HepG2 (cell line): Measurements from ENCODE around the gene PIGBOS1. TPM values are rescaled to one million over a fixed set of nuclear protein-coding genes. Genes with fewer than 3 reads are reported as not detected.
A peak's percentile ranks its signal among the peaks of the same experiment; 100 is the strongest.

Experiments used
- HDAC2 ChIP-seq: sonication (generic); formaldehyde crosslinking; IDR thresholded peaks from 2 replicates; pipeline ENCODE4 v1.4.0; 2020; ENCODE audit warnings: missing genetic modification reagents
- HNF1B ChIP-seq: sonication (generic); formaldehyde crosslinking; IDR thresholded peaks from 2 replicates; pipeline ENCODE4 v1.5.1; 2020; ENCODE audit warnings: mild to moderate bottlenecking, moderate library complexity, missing genetic modification reagents
- KDM2A ChIP-seq: sonication (generic); formaldehyde crosslinking; IDR thresholded peaks from 2 replicates; pipeline ENCODE4 v1.4.0; 2020; ENCODE audit warnings: low read depth, missing genetic modification reagents, borderline replicate concordance
- MATR3 ChIP-seq: sonication (generic); formaldehyde crosslinking; IDR thresholded peaks from 2 replicates; pipeline ENCODE4 v1.4.0; 2020; ENCODE audit warnings: missing genetic modification reagents
- SALL2 ChIP-seq: sonication (generic); formaldehyde crosslinking; IDR thresholded peaks from 2 replicates; pipeline ENCODE4 v1.8.1; 2023; ENCODE audit warnings: mild to moderate bottlenecking, missing genetic modification reagents, inconsistent platforms
- TAF1 ChIP-seq: sonication (generic); formaldehyde crosslinking; IDR thresholded peaks from 2 replicates; pipeline ENCODE4 v1.4.0; 2020; ENCODE audit warnings: missing genetic modification reagents
- TEAD3 ChIP-seq: optimal IDR thresholded peaks from 2 replicates; pipeline ENCODE3; 2016; ENCODE audit warnings: borderline replicate concordance
- ZFY ChIP-seq: sonication (generic); formaldehyde crosslinking; IDR thresholded peaks from 2 replicates; pipeline ENCODE4 v1.4.0; 2020; ENCODE audit warnings: missing genetic modification reagents
- ZNF17 ChIP-seq: sonication (generic); formaldehyde crosslinking; IDR thresholded peaks from 2 replicates; pipeline ENCODE4 v1.5.0; 2020; ENCODE audit warnings: mild to moderate bottlenecking, missing genetic modification reagents
- ZNF501 ChIP-seq: sonication (generic); formaldehyde crosslinking; IDR thresholded peaks from 2 replicates; pipeline ENCODE4 v1.5.1; 2020; ENCODE audit warnings: mild to moderate bottlenecking, moderate library complexity, missing genetic modification reagents
- ZNF646 ChIP-seq: sonication (generic); formaldehyde crosslinking; IDR thresholded peaks from 2 replicates; pipeline ENCODE4 v1.9.0; 2021; ENCODE audit warnings: mild to moderate bottlenecking, missing genetic modification reagents
- ZNF749 ChIP-seq: sonication (generic); formaldehyde crosslinking; IDR thresholded peaks from 2 replicates; pipeline ENCODE4 v1.8.0; 2022; ENCODE audit warnings: mild to moderate bottlenecking, missing genetic modification reagents, moderate library complexity, borderline replicate concordance
- polyA plus RNA-seq, 8 experiments: library from polyadenylated mRNA; depleted of rRNA in 3 of 8; stranded (reverse) in 7 of 8; unstranded in 1 of 8; fragments of >200 nt; fragmentation: Illumina TruSeq in 4 of 8; extraction: Trizol in 4 of 8; gene quantifications; 2 replicates each; pipeline versions ENCODE4 v1.2.1 to v1.2.3, GENCODE V29; 2011 to 2016; ENCODE audit warnings: low read depth in 4 of 8, missing spikeins in 1 of 8, mixed read lengths in 1 of 8; ENCODE audit not compliant: insufficient read depth in 1 of 8
- total RNA-seq, 5 experiments: library from RNA; depleted of rRNA; stranded (reverse); fragments of >200 nt; fragmentation: Illumina TruSeq; extraction: Trizol; gene quantifications; 2 replicates each; pipeline ENCODE4 v1.2.3, GENCODE V29; 2016; ENCODE audit warnings: low read depth in 1 of 5
- TF ChIP-seq, protein P1 (sequence below): sonication (generic); formaldehyde crosslinking; IDR thresholded peaks from 2 replicates; pipeline ENCODE4 v1.4.0; 2020; ENCODE audit warnings: missing genetic modification reagents, borderline replicate concordance
- TF ChIP-seq, protein P2 (sequence below): sonication (generic); formaldehyde crosslinking; IDR thresholded peaks from 2 replicates; pipeline ENCODE4 v1.4.0; 2020; ENCODE audit warnings: missing genetic modification reagents

Gene PIGBOS1
- total and polyA plus RNA-seq, 2 of the 13 experiments (the other 11 are each of a cell fraction or from before 2014, with no cell fraction given), result 14.8 to 22.1 TPM

GRCh38 chr15:55290528-55291057 lies 28.3 kb downstream of the PIGBOS1 start (continued):
- TF ChIP-seq ZNF646 (CRISPR knock-in tag) (no peak), HDAC2 (CRISPR knock-in tag) (peak; percentile 58; the same call in 1 of the 2 replicates), ZNF749 (CRISPR knock-in tag) (no peak), SALL2 (CRISPR knock-in tag) (no peak), TAF1 (CRISPR knock-in tag) (no peak; the same call in 1 of the 2 replicates), ZFY (CRISPR knock-in tag) (peak; percentile 41; the same call in 1 of the 2 replicates), HNF1B (CRISPR knock-in tag) (no peak; the same call in 1 of the 2 replicates), ZNF501 (CRISPR knock-in tag) (peak; percentile 55; the same call in 1 of the 2 replicates), KDM2A (CRISPR knock-in tag) (peak; percentile 55; the same call in 1 of the 2 replicates), TEAD3 (CRISPR knock-in tag) (peak; percentile 6), MATR3 (CRISPR knock-in tag) (no peak), ZNF17 (CRISPR knock-in tag) (no peak)
- TF ChIP-seq, protein P1, sequence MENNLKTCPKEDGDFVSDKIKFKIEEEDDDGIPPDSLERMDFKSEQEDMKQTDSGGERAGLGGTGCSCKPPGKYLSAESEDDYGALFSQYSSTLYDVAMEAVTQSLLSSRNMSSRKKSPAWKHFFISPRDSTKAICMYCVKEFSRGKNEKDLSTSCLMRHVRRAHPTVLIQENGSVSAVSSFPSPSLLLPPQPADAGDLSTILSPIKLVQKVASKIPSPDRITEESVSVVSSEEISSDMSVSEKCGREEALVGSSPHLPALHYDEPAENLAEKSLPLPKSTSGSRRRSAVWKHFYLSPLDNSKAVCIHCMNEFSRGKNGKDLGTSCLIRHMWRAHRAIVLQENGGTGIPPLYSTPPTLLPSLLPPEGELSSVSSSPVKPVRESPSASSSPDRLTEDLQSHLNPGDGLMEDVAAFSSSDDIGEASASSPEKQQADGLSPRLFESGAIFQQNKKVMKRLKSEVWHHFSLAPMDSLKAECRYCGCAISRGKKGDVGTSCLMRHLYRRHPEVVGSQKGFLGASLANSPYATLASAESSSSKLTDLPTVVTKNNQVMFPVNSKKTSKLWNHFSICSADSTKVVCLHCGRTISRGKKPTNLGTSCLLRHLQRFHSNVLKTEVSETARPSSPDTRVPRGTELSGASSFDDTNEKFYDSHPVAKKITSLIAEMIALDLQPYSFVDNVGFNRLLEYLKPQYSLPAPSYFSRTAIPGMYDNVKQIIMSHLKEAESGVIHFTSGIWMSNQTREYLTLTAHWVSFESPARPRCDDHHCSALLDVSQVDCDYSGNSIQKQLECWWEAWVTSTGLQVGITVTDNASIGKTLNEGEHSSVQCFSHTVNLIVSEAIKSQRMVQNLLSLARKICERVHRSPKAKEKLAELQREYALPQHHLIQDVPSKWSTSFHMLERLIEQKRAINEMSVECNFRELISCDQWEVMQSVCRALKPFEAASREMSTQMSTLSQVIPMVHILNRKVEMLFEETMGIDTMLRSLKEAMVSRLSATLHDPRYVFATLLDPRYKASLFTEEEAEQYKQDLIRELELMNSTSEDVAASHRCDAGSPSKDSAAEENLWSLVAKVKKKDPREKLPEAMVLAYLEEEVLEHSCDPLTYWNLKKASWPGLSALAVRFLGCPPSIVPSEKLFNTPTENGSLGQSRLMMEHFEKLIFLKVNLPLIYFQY, result no peak
- TF ChIP-seq, protein P2, sequence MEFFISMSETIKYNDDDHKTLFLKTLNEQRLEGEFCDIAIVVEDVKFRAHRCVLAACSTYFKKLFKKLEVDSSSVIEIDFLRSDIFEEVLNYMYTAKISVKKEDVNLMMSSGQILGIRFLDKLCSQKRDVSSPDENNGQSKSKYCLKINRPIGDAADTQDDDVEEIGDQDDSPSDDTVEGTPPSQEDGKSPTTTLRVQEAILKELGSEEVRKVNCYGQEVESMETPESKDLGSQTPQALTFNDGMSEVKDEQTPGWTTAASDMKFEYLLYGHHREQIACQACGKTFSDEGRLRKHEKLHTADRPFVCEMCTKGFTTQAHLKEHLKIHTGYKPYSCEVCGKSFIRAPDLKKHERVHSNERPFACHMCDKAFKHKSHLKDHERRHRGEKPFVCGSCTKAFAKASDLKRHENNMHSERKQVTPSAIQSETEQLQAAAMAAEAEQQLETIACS (CRISPR knock-in tag), result no peak
